Nephron progenitor cell (in vitro differentiated cells): ENCODE data around the gene OR5B3.

Experiments
- DNase-seq: peaks from one replicate; pipeline ENCODE4 v3.0.0; 2021
- H3K27ac Mint-ChIP-seq: 2 replicates; pipeline ENCODE4 v1.8.0; 2021; ENCODE audit warnings: mild to moderate bottlenecking, moderate library complexity, mixed read lengths
- H3K27me3 Mint-ChIP-seq: 2 replicates; pipeline ENCODE4 v1.8.0; 2021; ENCODE audit warnings: mild to moderate bottlenecking, low read depth, mixed read lengths; ENCODE audit not compliant: poor library complexity
- H3K36me3 Mint-ChIP-seq: 2 replicates; pipeline ENCODE4 v1.8.0; 2021; ENCODE audit warnings: low read depth, mixed read lengths
- H3K4me1 Mint-ChIP-seq: 2 replicates; pipeline ENCODE4 v1.8.0; 2021; ENCODE audit warnings: mixed read lengths
- H3K4me3 Mint-ChIP-seq: 2 replicates; pipeline ENCODE4 v1.8.0; 2021; ENCODE audit warnings: mild to moderate bottlenecking, moderate library complexity, mixed read lengths
- H3K9me3 Mint-ChIP-seq: 2 replicates; pipeline ENCODE4 v1.8.0; 2021; ENCODE audit warnings: mild to moderate bottlenecking, moderate library complexity, mixed read lengths
- TF ChIP-seq, protein P1 (sequence below): fragments of 200-600 bp; sonication (generic); IDR thresholded peaks from 2 replicates; pipeline ENCODE4 v1.5.0; 2021; ENCODE audit warnings: antibody characterized with exemption

The OR5B3 gene

DNA sequence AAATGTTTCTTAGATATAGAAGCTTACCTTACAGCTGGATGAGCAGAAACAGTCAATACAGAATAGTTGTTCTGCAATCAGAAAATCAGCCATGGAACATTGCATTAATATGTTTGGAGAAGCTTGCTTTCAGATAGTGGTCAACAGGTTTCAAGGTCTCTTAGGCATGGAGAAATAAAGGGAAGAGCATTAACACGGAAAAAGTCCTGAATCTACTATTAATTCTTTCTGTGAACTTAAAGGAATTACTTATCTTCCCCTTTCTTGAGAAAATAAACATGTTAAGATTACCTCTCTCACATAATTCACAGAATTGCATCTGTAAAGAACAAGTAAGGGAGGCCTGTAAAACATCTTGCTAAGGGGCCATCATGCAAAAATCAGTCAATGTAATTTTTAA, at the start of gene OR5B3:
OR5B3 (minus strand) TSS at position 101 of the 400 bp plus-strand sequence. CDS start 3,465 bp downstream, outside the sequence.
- Mint-ChIP-seq H3K27me3 (no peaks in the 10 kb centered on the region), H3K9me3 (peaks cover 29% of the 10 kb centered on the region), H3K27ac (no peak within 1 kb of the TSS), H3K36me3 (no peaks in the 10 kb centered on the region), H3K4me3 (no peak within 1 kb of the TSS), H3K4me1 (no peaks in the 10 kb centered on the region)
- TF ChIP-seq, protein P1, sequence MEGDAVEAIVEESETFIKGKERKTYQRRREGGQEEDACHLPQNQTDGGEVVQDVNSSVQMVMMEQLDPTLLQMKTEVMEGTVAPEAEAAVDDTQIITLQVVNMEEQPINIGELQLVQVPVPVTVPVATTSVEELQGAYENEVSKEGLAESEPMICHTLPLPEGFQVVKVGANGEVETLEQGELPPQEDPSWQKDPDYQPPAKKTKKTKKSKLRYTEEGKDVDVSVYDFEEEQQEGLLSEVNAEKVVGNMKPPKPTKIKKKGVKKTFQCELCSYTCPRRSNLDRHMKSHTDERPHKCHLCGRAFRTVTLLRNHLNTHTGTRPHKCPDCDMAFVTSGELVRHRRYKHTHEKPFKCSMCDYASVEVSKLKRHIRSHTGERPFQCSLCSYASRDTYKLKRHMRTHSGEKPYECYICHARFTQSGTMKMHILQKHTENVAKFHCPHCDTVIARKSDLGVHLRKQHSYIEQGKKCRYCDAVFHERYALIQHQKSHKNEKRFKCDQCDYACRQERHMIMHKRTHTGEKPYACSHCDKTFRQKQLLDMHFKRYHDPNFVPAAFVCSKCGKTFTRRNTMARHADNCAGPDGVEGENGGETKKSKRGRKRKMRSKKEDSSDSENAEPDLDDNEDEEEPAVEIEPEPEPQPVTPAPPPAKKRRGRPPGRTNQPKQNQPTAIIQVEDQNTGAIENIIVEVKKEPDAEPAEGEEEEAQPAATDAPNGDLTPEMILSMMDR: no peak
- no peak for DNase-seq

GRCh38 chr11:58451585-58451984, 44.9 kb upstream of the OR5B3 start:
- DNase-seq: no peak
- TF ChIP-seq, protein P1: no peak
- H3K4me1 Mint-ChIP-seq: no peaks in the 10 kb centered on the region
- H3K9me3 Mint-ChIP-seq: peaks cover 32% of the 10 kb centered on the region
- H3K27me3 Mint-ChIP-seq: peaks cover 8% of the 10 kb centered on the region
- H3K4me3 Mint-ChIP-seq: no peak overlapping the region
- no peaks in the 10 kb centered on the region for H3K36me3 Mint-ChIP-seq
- no peak overlapping the region for H3K27ac Mint-ChIP-seq

- peaks cover 37% of the 10 kb centered on the region for H3K9me3 Mint-ChIP-seq
- H3K27me3 Mint-ChIP-seq: peaks cover 16% of the 10 kb centered on the region
- no peak for DNase-seq
- H3K36me3 Mint-ChIP-seq: no peaks in the 10 kb centered on the region
- no peak overlapping the region for H3K4me3 Mint-ChIP-seq
- no peaks in the 10 kb centered on the region for H3K4me1 Mint-ChIP-seq
- H3K27ac Mint-ChIP-seq: no peak overlapping the region
- TF ChIP-seq, protein P1: no peak
Measured at GRCh38 chr11:58446294-58446693, 39.6 kb upstream of the OR5B3 start.

DNA sequence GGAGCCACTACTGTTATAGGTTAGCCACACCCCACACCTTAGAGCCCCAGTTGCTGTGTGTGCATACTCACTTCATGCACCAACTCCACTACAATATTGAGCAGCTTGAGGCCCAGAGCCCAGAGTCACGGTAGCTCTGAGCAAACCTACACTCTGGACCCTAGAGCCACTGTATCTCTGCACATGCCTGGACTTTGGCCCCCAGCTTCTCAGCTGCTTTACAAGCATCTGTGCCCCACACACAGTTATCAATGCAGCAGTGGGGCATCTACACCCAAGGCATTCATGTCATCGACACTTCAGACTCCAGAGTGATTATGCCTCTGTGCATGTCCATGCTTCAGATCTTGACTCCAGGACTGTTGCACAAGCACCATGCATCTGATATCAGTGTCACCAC, 37.6 kb upstream of the OR5B3 start:
- no peak overlapping the region for H3K27ac Mint-ChIP-seq
- no peaks in the 10 kb centered on the region for H3K36me3 Mint-ChIP-seq
- H3K4me3 Mint-ChIP-seq: no peak overlapping the region
- peaks cover 35% of the 10 kb centered on the region for H3K9me3 Mint-ChIP-seq
- peaks cover 16% of the 10 kb centered on the region for H3K27me3 Mint-ChIP-seq
- H3K4me1 Mint-ChIP-seq: no peaks in the 10 kb centered on the region
- TF ChIP-seq, protein P1: no peak
- no peak for DNase-seq

- Mint-ChIP-seq H3K27ac (no peak within 1 kb of the TSS), H3K4me1 (no peaks in the 10 kb centered on the region), H3K4me3 (no peak within 1 kb of the TSS), H3K36me3 (no peaks in the 10 kb centered on the region), H3K27me3 (peaks cover 12% of the 10 kb centered on the region), H3K9me3 (peaks cover 20% of the 10 kb centered on the region)
- TF ChIP-seq, protein P1: no peak
- DNase-seq: no peak
Measured at GRCh38 chr11:58442136-58442535, 35.5 kb upstream of the OR5B3 start, which contains the start of gene OR5B12. Gene OR5B12, minus strand, starts transcription at chr11:58442236. Its CDS starts 2,085 bp downstream, at chr11:58440151.

DNA sequence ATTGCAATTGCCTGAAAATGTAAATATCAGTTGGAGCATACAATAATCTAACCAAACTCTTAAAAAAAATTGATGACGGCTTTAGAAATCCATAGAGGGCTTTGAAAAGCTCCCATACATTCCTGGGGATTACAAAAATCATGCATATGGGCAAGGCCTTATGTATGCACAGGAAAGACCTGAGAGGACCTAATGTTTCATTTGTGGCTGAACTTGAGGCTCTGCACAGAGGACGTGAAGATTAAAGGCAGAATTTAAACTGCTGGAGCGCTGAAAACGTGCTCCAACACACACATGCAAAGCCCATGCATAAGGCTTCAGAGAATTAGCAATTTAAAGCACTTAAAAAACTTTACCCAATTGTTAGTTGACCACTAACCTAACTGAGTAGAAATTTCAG, 31.8 kb upstream of the OR5B3 start:
- Mint-ChIP-seq H3K4me3 (no peak overlapping the region), H3K27me3 (no peaks in the 10 kb centered on the region), H3K9me3 (peaks cover 4% of the 10 kb centered on the region), H3K4me1 (no peaks in the 10 kb centered on the region), H3K36me3 (no peaks in the 10 kb centered on the region), H3K27ac (no peak overlapping the region)
- TF ChIP-seq, protein P1: no peak
- DNase-seq: no peak
